Cardiac atrium fibroblast (primary cell): Measurements from ENCODE around the gene LIN7B. TPM values are rescaled to one million over a fixed set of nuclear protein-coding genes. Genes with fewer than 3 reads are reported as not detected.

Experiments used
- total RNA-seq: library from RNA; depleted of rRNA; stranded (reverse); fragments of >200 nt; gene quantifications from 2 replicates; pipeline ENCODE4 v1.2.3, GENCODE V29; 2015

The LIN7B gene, protein sequence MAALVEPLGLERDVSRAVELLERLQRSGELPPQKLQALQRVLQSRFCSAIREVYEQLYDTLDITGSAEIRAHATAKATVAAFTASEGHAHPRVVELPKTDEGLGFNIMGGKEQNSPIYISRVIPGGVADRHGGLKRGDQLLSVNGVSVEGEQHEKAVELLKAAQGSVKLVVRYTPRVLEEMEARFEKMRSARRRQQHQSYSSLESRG
- total RNA-seq: 12.1 and 13.1 TPM in 2 replicates

GRCh38 chr19:49113762-49114629 lies at the start of gene LIN7B:
LIN7B (plus strand) TSS chr19:49114370; CDS start chr19:49114405, 35 bp downstream.

GRCh38 chr19:49064768-49065611 lies 49.2 kb upstream of the LIN7B start, which contains the start of gene NTF4:
NTF4 (minus strand) TSS chr19:49064818; CDS start chr19:49061997, 2,821 bp downstream.

DNA sequence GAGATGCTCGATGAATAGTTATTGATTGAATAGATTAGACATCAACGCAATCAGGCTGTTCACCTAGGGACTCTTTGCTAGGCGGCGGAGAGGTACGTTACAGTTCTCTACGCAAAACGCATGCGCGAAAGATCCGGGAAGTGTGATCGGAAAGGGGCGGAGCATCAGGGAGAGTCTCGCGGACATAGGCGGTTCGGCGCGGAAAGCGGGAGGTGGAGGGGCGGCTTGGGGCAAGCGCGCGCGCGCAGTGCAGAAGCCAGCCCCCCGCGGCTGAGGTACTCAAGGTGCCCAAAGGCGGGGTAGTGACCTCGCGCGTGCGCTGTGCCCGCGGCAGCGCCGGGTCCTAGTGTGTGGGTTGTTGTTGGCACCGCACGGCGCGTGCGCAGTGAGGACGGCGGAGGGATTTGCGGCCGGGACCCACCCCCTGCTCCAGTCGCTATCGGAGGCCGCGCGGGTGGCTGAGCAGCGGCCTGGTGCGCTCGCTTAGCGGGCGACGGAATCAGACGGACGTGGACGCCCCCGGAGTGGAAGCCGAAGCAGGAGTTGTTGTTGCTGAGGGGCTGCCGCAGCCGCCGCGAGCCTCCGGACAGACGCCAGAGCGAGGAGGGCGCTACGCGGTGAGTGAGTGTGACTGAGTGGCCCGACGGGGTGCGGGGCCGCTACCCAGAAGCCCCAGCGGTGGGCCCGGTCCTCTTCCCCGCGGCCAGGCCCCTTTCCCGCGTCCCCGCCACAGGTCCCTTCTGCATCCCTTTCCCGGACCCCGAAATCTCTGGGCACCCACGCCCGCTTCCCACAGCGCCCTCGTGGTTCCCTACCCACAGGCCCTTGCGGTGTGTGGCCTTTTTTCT lies 28.9 kb upstream of the LIN7B start, which contains the start of gene SNRNP70:
Gene SNRNP70 (plus strand): TSS at position 432 of the 848 bp plus-strand sequence. CDS start 964 bp downstream, outside the sequence.

GRCh38 chr19:49118565-49119410 lies 4.6 kb downstream of the LIN7B start, which contains the start of gene C19orf73:
C19orf73 (minus strand) TSS chr19:49119143; CDS start chr19:49119022, 121 bp downstream.

GRCh38 chr19:49119411-49120324 lies 5.5 kb downstream of the LIN7B start, which contains the start of gene PPFIA3:
PPFIA3 (plus strand) TSS chr19:49119544; CDS start chr19:49127874, 8,330 bp downstream.

DNA sequence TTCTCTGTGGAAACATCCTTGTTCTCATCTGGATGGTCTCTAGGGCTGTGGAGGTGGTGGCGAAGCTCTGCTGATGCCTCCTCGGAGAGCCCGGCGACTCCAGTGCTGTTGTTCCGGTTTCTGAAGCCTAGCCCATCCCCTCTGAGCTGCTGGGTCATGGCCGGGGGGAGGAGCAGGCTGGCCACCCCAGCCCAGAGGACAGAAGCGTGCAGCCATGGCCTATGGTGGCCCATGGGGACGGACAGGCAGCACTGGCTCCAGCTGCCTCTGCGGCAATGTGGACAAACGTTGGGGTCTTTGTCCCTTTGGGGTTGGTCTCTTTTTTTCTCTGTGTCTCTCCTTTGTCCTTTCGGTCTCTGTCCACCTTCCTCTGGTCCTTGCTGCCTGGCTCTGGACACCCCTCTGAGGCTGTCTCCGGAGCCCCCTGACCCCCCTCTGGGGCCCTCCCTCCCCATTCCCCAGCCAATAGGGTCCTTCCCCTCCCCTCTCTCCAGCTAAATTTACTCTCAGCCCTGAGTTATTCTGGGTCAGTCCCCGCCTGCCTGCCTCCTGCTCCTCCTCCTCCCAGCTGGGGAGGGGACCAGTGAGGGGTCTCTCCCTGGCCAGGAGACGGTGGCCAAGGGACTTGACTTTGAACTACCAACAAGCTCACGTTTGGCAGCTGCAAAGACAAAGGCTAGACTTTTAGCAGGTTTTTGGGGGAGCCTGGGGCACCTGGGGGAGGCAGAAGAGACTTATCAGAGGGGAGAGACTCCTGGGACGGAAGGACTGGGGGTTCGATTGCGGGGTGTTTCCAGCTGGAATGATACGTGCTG lies 41.0 kb downstream of the LIN7B start, which contains the start of gene HRC:
Gene HRC (minus strand): TSS at position 392 of the 815 bp plus-strand sequence. CDS start 159 bp downstream, at position 233.

DNA sequence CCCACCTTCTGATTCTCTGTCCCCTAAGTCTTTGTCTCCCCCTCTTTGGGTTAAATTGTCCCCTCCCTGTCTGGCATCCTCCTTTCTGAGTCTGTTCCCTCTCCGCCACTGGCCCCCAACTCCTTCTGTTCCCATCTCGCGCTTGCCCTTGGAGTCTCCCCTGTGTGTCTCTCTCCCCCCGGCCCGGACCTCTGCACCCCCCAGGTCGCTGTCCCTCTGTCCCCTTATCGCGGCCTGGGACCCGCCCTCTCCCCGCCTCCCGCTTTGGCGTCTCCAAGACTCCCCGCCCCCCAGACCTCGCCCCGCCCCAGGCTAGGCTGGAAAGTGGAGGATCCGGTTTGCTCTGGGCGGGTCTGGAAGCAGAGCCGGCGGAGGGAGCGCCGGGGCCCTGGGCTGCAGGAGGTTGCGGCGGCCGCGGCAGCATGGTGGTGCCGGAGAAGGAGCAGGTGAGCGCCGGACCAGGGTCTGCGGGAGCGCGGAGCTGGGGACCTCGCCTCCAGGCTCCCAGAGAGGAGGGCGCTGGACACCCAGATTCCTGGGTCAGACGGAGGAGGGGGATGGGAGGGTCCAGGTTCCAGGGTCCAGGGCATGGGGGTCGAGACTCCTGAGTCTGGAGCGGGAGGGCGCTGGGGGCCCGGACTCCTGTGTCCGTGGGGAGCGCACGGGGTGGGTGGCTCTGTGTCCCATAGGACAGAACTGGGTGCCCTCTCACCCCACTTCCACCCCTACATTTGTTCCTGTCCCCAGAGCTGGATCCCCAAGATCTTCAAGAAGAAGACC lies 43.5 kb downstream of the LIN7B start, which contains the start of gene TRPM4:
Gene TRPM4 (plus strand): TSS at position 348 of the 780 bp plus-strand sequence. CDS start 75 bp downstream, at position 423.

Other genes with a start within 250 kb of the LIN7B start
- 9.7 and 28.4 TPM in 2 replicates for gene PLEKHA4, start 245.8 kb upstream of the LIN7B start, total RNA-seq
- 51.0 and 87.6 TPM in 2 replicates for gene PPP1R15A, start 241.9 kb upstream of the LIN7B start, total RNA-seq
- 2.8 TPM in 1 of 2 replicates, not detected in the other for gene TULP2, start 215.6 kb upstream of the LIN7B start, total RNA-seq
- gene NUCB1, start 214.1 kb upstream of the LIN7B start, total RNA-seq: 580 and 629 TPM in 2 replicates
- gene DHDH, start 180.7 kb upstream of the LIN7B start, total RNA-seq: not detected in 2 replicates
- gene BAX, start 159.5 kb upstream of the LIN7B start, total RNA-seq: 85.0 and 99.0 TPM in 2 replicates
- 7,567 and 8,205 TPM in 2 replicates for gene FTL, start 149.1 kb upstream of the LIN7B start, total RNA-seq
- 135 and 151 TPM in 2 replicates for gene GYS1, start 121.1 kb upstream of the LIN7B start, total RNA-seq
- gene RUVBL2, start 120.5 kb upstream of the LIN7B start, total RNA-seq: 155 and 181 TPM in 2 replicates
- gene LHB, start 97.3 kb upstream of the LIN7B start, total RNA-seq: not detected in 2 replicates
- not detected in 2 replicates for gene CGB3, start 90.0 kb upstream of the LIN7B start, total RNA-seq
- not detected in 2 replicates for gene CGB2, start 82.5 kb upstream of the LIN7B start, total RNA-seq
- not detected in 2 replicates for gene CGB1, start 77.5 kb upstream of the LIN7B start, total RNA-seq
- not detected in 2 replicates for gene CGB5, start 70.5 kb upstream of the LIN7B start, total RNA-seq
- not detected in 2 replicates for gene CGB8, start 65.3 kb upstream of the LIN7B start, total RNA-seq
- 0.97 TPM in 1 of 2 replicates, not detected in the other for gene CGB7, start 56.6 kb upstream of the LIN7B start, total RNA-seq
- gene NTF4, start 49.6 kb upstream of the LIN7B start, total RNA-seq: not detected in 2 replicates
- gene KCNA7, start 41.7 kb upstream of the LIN7B start, total RNA-seq: not detected in 2 replicates
- gene SNRNP70, start 28.9 kb upstream of the LIN7B start, total RNA-seq: 174 and 218 TPM in 2 replicates
- 0.97 and 2.2 TPM in 2 replicates for gene C19orf73, start 4.8 kb downstream of the LIN7B start, total RNA-seq
- 2.8 and 7.6 TPM in 2 replicates for gene PPFIA3, start 5.2 kb downstream of the LIN7B start, total RNA-seq
- 0.18 and 0.32 TPM in 2 replicates for gene HRC, start 41.0 kb downstream of the LIN7B start, total RNA-seq
- 21.4 and 24.2 TPM in 2 replicates for gene TRPM4, start 43.4 kb downstream of the LIN7B start, total RNA-seq
- 0.97 TPM in 1 of 2 replicates, not detected in the other for gene SLC6A16, start 210.8 kb downstream of the LIN7B start, total RNA-seq
- not detected in 2 replicates for gene CD37, start 221.0 kb downstream of the LIN7B start, total RNA-seq
- 27.6 and 32.1 TPM in 2 replicates for gene TEAD2, start 248.0 kb downstream of the LIN7B start, total RNA-seq
- gene DKKL1, start 249.5 kb downstream of the LIN7B start, total RNA-seq: 0.36 TPM in 1 of 2 replicates, not detected in the other